Measurements from ENCODE around the gene SLIT1.

SLIT1 gene

GRCh38 chr10:97013568-97013967 is 172.2 kb downstream of the SLIT1 start:
- TF ChIP-seq CSDC2 (CRISPR knock-in tag; IDR thresholded peaks at IDR 0.05): no peak
- no peak for TF ChIP-seq TSHZ2 (CRISPR knock-in tag; IDR thresholded peaks at IDR 0.05)
- TF ChIP-seq ZNF8 (CRISPR knock-in tag; IDR thresholded peaks at IDR 0.05): no peak
- TF ChIP-seq TOX (CRISPR knock-in tag; IDR thresholded peaks at IDR 0.05; ENCODE audit: borderline replicate concordance): no peak
- TF ChIP-seq CREB5 (CRISPR knock-in tag; IDR thresholded peaks at IDR 0.05; ENCODE audit: low read depth): no peak
- TF ChIP-seq BACH2 (CRISPR knock-in tag; IDR thresholded peaks at IDR 0.05; ENCODE audit: borderline replicate concordance): no peak
- no peak for TF ChIP-seq ARNTL (CRISPR knock-in tag; IDR thresholded peaks at IDR 0.05; ENCODE audit: borderline replicate concordance, low read depth)
- TF ChIP-seq ESRRG (CRISPR knock-in tag; IDR thresholded peaks at IDR 0.05): no peak
- no peak for TF ChIP-seq TCF4 (CRISPR knock-in tag; IDR thresholded peaks at IDR 0.05; ENCODE audit: borderline replicate concordance)
- no peak for TF ChIP-seq GLIS3 (CRISPR knock-in tag; IDR thresholded peaks at IDR 0.05)
- no peak for TF ChIP-seq PPARA (CRISPR knock-in tag; IDR thresholded peaks at IDR 0.05; ENCODE audit: borderline replicate concordance)
- no peak for TF ChIP-seq ZNF70 (CRISPR knock-in tag; IDR thresholded peaks at IDR 0.05)
- TF ChIP-seq ZFP3 (CRISPR knock-in tag; IDR thresholded peaks at IDR 0.05): no peak
- no peak for TF ChIP-seq SNAI2 (CRISPR knock-in tag; IDR thresholded peaks at IDR 0.05)
- no peak for TF ChIP-seq OSR1 (CRISPR knock-in tag; IDR thresholded peaks at IDR 0.05)
- TF ChIP-seq PATZ1 (CRISPR knock-in tag; IDR thresholded peaks at IDR 0.05; ENCODE audit: borderline replicate concordance): no peak
- no peak for TF ChIP-seq ZFP30 (CRISPR knock-in tag; IDR thresholded peaks at IDR 0.05)
- no peak for ATAC-seq

GRCh38 chr10:97012470-97012869 is 173.3 kb downstream of the SLIT1 start:
- ATAC-seq: no peak
- TF ChIP-seq ARNTL (CRISPR knock-in tag; IDR thresholded peaks at IDR 0.05; ENCODE audit: borderline replicate concordance, low read depth) (no peak), PATZ1 (CRISPR knock-in tag; IDR thresholded peaks at IDR 0.05; ENCODE audit: borderline replicate concordance) (no peak), ZNF565 (CRISPR knock-in tag; conservative IDR thresholded peaks at IDR 0.05; ENCODE audit: low read depth) (no peak), BACH2 (CRISPR knock-in tag; IDR thresholded peaks at IDR 0.05; ENCODE audit: borderline replicate concordance) (no peak)

GRCh38 chr10:97011397-97011796 is 174.4 kb downstream of the SLIT1 start:
- no peak for TF ChIP-seq ISL1 (CRISPR knock-in tag; IDR thresholded peaks at IDR 0.05)
- TF ChIP-seq GLIS3 (CRISPR knock-in tag; IDR thresholded peaks at IDR 0.05): no peak
- no peak for TF ChIP-seq ZFP3 (CRISPR knock-in tag; IDR thresholded peaks at IDR 0.05)
- no peak for TF ChIP-seq ARNTL (CRISPR knock-in tag; IDR thresholded peaks at IDR 0.05; ENCODE audit: borderline replicate concordance, low read depth)
- no peak for TF ChIP-seq SNAI2 (CRISPR knock-in tag; IDR thresholded peaks at IDR 0.05)
- TF ChIP-seq ZNF8 (CRISPR knock-in tag; IDR thresholded peaks at IDR 0.05): no peak
- TF ChIP-seq CSDC2 (CRISPR knock-in tag; IDR thresholded peaks at IDR 0.05): no peak
- no peak for TF ChIP-seq TSHZ2 (CRISPR knock-in tag; IDR thresholded peaks at IDR 0.05)
- no peak for TF ChIP-seq OSR1 (CRISPR knock-in tag; IDR thresholded peaks at IDR 0.05)
- no peak for TF ChIP-seq ZC3H10 (CRISPR knock-in tag; IDR thresholded peaks at IDR 0.05)
- TF ChIP-seq CREB5 (CRISPR knock-in tag; IDR thresholded peaks at IDR 0.05; ENCODE audit: low read depth): no peak
- TF ChIP-seq PATZ1 (CRISPR knock-in tag; IDR thresholded peaks at IDR 0.05; ENCODE audit: borderline replicate concordance): no peak
- no peak for TF ChIP-seq BACH2 (CRISPR knock-in tag; IDR thresholded peaks at IDR 0.05; ENCODE audit: borderline replicate concordance)
- ATAC-seq: no peak
